Measurements from ENCODE around the gene AP2M1. TPM values are rescaled to one million over a fixed set of nuclear protein-coding genes. Genes with fewer than 3 reads are reported as not detected.

AP2M1 gene
- total and polyA plus RNA-seq, 2 of the 8 experiments (the other 6 are each of a cell fraction or from before 2014, with no cell fraction given) = 403 to 454 TPM

DNA sequence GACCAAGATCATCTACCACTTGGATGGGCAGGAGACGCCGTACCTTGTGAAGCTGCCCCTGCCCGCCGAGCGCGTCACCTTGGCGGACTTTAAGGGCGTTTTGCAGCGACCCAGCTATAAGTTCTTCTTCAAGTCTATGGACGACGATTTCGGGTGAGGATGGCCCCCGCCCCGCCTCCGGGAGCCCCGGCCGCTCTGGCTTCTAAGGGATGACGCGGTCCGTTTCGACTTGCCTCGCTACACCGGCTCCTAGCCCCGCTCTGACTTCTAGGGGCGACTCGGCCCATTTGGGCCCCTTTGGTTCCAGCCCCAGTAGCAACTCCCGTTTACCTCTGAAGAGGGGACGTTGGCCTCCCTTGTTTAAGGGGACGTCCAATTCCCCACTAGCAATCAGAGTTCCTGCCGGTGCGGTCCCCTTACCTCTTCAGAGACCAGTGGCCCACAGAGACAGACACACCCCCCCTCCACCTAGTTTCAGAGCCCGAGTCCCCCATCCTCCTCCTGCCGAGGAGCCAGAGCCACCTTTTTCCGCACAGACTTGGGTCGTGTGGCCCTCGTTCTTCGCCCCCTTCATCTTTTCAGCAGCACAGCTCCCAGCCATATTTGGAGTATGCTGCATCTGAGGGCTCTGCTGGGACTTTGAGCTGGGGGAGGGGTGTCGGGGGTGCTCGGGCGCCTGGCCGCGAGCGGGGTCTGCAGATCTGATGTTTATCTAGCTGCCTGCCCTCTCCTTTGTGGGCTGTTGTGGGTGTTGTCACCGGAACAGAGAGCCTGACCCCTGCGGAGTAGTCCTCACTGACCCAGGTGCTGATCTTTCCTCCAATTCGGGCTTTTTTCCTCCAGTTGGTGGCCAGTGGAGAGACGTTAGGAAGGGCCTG, 18.8 kb upstream of the AP2M1 start:
- POLR2A ChIA-PET (ENCODE audit: partially characterized antibody) = interaction anchor here (0.6 to 3.3 kb wide), 17 partner anchors 8 to 144 kb away, joined by 3 to 26 read pairs (median 4); partner anchors contain the start of genes ABCF3, AP2M1 and EIF2B5
- peak; percentile 3; the same call in 1 of the 2 replicates for TF ChIP-seq PHF8 (conservative IDR thresholded peaks at IDR 0.05; ENCODE audit: low read depth, low read length)

More for the DNA sequence above, 18.8 kb upstream of the AP2M1 start:
- Histone ChIP-seq H2AK5ac (ENCODE audit: low read depth, low read length) (no peak overlapping the region), H4K91ac (replicated peaks; ENCODE audit: insufficient read length, low read length) (peak overlapping the region; percentile 65), H4K5ac (ENCODE audit: insufficient read length, low read depth, low read length) (peak overlapping the region; percentile 95), H3K14ac (ENCODE audit: insufficient read length) (no peak overlapping the region), H3K23ac (ENCODE audit: insufficient read length) (no peak overlapping the region), H4K20me1 (replicated peaks in 1 of 2; ENCODE audit: control insufficient read depth in 1 of 2, insufficient read depth in 2 of 2, low read length in 2 of 2) (peaks cover 0 to 4% of the 10 kb centered on the region in 2 experiments), H3K4ac (replicated peaks; ENCODE audit: insufficient read length, low read depth, low read length) (no peak overlapping the region), H3K9ac (replicated peaks in 1 of 4; ENCODE audit: extremely low read depth in 1 of 4, low read depth in 3 of 4, low read length in 3 of 4) (peak overlapping the region; percentile 60 to 90 (median 67)), H3K4me2 (ENCODE audit: insufficient read depth in 1 of 2, low read depth in 2 of 2, low read length in 2 of 2) (peak overlapping the region; percentile 96 to 98), H3K4me3 (ENCODE audit: extremely low read depth in 1 of 4, insufficient read depth in 2 of 4, low read depth in 3 of 4, low read length in 4 of 4) (peak overlapping the region; percentile 93 to 99 (median 98)), H3K56ac (replicated peaks; ENCODE audit: insufficient read length, low read depth, low read length) (peak overlapping the region; percentile 85), H3K79me1 (ENCODE audit: low read depth, low read length) (peaks cover 16% of the 10 kb centered on the region), H3K36me3 (ENCODE audit: control insufficient read depth in 2 of 4, insufficient read depth in 4 of 4, low read length in 3 of 4) (no peaks in the 10 kb centered on the region), H3K27ac (ENCODE audit: low read depth, low read length) (peak overlapping the region; percentile 23; the same call in 1 of the 2 replicates), H2BK15ac (ENCODE audit: low read length) (no peak overlapping the region), H3K27me3 (replicated peaks in 1 of 4; ENCODE audit: control insufficient read depth in 3 of 4, extremely low read depth in 1 of 4, insufficient read depth in 3 of 4, low read length in 3 of 4) (no peaks in the 10 kb centered on the region), H4K8ac (ENCODE audit: extremely low read depth, insufficient read depth, low read length) (peak overlapping the region; percentile 82; the same call in 1 of the 2 replicates), H3K79me2 (ENCODE audit: control insufficient read depth in 1 of 2, insufficient read depth in 2 of 2, low read length in 2 of 2) (peaks cover 21 to 36% of the 10 kb centered on the region in 2 experiments), H3K9me3 (ENCODE audit: insufficient read depth in 2 of 2, low read depth in 1 of 2, low read length in 1 of 2) (no peaks in the 10 kb centered on the region), H2BK20ac (ENCODE audit: low read length) (no peak overlapping the region), H2BK12ac (ENCODE audit: low read depth, low read length) (0 out of 2 replicates have a peak overlapping the region, but pooled peaks have one; percentile 39), H2BK5ac (ENCODE audit: low read depth, low read length) (peak overlapping the region; percentile 15; the same call in 1 of the 2 replicates), H2AFZ (ENCODE audit: low read length) (peak overlapping the region; percentile 77), H3K23me2 (ENCODE audit: low read depth, low read length) (peaks cover 16% of the 10 kb centered on the region), H3K18ac (ENCODE audit: extremely low read depth, low read length) (peak overlapping the region; percentile 97), H3K4me1 (replicated peaks in 1 of 4; ENCODE audit: control insufficient read depth in 3 of 4, insufficient read depth in 4 of 4, low read length in 3 of 4) (peaks cover 2 to 9% (median 5%) of the 10 kb centered on the region in 4 experiments; a peak in 6 of 7 replicates), H2BK120ac (replicated peaks; ENCODE audit: low read depth, low read length) (no peak overlapping the region)
- peak in 1 of 2 experiments; percentile 69 for DNase-seq (ENCODE audit: low read depth in 1 of 2, low spot score in 2 of 2)
- CTCF ChIA-PET (ENCODE audit: partially characterized antibody) = interaction anchor here (0.8 to 1.6 kb wide), 10 partner anchors 9 to 94 kb away, joined by 3 to 7 read pairs (median 4); partner anchors contain the start of gene EEF1AKMT4
- no peak for FAIRE-seq
- 2% methylated on average over 46 of the region's 47 CpGs; no CpG with 5 or more reads in 1 of the 2 experiments for WGBS, 2 experiments (ENCODE audit: extremely low coverage in 1 of 2, insufficient coverage in 1 of 2, insufficient read length in 1 of 2, insufficient replicate concordance in 2 of 2, low coverage in 1 of 2, low lambda C conversion rate in 2 of 2, missing lambda C conversion rate in 1 of 2)
